HL-60/S4 (cell line): ENCODE measurements around the gene CXCR2.

Experiments used
- in situ Hi-C: fragments of 300-500 bp; cut with MboI; formaldehyde crosslinking; loops from 2 replicates; pipeline ENCODE4 v1.14.3; 2022; ENCODE audit warnings: low sequenced_read_pairs

The CXCR2 gene

GRCh38 chr2:218180467-218181114 lies 54.8 kb downstream of the CXCR2 start:
- in situ Hi-C loops = loop anchor here (5.0 kb wide), 1 partner anchor 77 kb away; no protein-coding TSS in a partner anchor

GRCh38 chr2:218184331-218184730 lies 58.5 kb downstream of the CXCR2 start:
- in situ Hi-C loops = loop anchor here (5.0 kb wide), 1 partner anchor 73 kb away; no protein-coding TSS in a partner anchor

GRCh38 chr2:218186355-218186766 lies 60.5 kb downstream of the CXCR2 start:
- in situ Hi-C loops = no loop called here
